Activated CD8-positive, alpha-beta memory T cell treated with anti-CD3 and anti-CD28 coated beads, Interleukin-2, amount 50 U/mL, for 48 hours (primary cell): Measurements from ENCODE around the gene RIF1.

Experiments used
- DNase-seq: peaks from one replicate; pipeline ENCODE4 v3.0.0-alpha.2; 2020

The RIF1 gene, protein sequence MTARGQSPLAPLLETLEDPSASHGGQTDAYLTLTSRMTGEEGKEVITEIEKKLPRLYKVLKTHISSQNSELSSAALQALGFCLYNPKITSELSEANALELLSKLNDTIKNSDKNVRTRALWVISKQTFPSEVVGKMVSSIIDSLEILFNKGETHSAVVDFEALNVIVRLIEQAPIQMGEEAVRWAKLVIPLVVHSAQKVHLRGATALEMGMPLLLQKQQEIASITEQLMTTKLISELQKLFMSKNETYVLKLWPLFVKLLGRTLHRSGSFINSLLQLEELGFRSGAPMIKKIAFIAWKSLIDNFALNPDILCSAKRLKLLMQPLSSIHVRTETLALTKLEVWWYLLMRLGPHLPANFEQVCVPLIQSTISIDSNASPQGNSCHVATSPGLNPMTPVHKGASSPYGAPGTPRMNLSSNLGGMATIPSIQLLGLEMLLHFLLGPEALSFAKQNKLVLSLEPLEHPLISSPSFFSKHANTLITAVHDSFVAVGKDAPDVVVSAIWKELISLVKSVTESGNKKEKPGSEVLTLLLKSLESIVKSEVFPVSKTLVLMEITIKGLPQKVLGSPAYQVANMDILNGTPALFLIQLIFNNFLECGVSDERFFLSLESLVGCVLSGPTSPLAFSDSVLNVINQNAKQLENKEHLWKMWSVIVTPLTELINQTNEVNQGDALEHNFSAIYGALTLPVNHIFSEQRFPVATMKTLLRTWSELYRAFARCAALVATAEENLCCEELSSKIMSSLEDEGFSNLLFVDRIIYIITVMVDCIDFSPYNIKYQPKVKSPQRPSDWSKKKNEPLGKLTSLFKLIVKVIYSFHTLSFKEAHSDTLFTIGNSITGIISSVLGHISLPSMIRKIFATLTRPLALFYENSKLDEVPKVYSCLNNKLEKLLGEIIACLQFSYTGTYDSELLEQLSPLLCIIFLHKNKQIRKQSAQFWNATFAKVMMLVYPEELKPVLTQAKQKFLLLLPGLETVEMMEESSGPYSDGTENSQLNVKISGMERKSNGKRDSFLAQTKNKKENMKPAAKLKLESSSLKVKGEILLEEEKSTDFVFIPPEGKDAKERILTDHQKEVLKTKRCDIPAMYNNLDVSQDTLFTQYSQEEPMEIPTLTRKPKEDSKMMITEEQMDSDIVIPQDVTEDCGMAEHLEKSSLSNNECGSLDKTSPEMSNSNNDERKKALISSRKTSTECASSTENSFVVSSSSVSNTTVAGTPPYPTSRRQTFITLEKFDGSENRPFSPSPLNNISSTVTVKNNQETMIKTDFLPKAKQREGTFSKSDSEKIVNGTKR (N-terminal part only)

GRCh38 chr2:151409601-151410484, at the start of gene RIF1:
Gene RIF1 (plus strand): TSS chr2:151409902. CDS start chr2:151410424, 522 bp downstream.
- peak; percentile 89 for DNase-seq

- DNase-seq: no peak
Measured at GRCh38 chr2:151361674-151362370, 47.9 kb upstream of the RIF1 start.

DNA sequence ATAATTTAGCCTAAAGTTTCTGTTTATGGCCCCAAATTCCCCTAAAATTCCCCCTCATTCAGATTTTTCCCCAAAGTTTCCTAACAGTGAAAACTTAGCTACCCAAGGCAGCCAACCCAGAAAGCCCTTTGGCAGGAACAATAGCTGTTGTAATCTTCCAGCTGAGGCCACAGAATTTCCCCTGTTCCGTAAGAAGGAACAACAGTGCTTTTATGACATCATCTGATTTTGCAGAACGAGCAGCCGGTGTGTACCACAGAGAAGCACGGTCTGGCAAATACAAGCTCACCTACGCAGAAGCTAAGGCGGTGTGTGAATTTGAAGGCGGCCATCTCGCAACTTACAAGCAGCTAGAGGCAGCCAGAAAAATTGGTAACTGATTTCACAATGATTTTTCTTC, 46.0 kb upstream of the RIF1 start:
- DNase-seq: no peak

GRCh38 chr2:151367571-151367970, 42.1 kb upstream of the RIF1 start:
- no peak for DNase-seq

GRCh38 chr2:151374436-151374835, 35.3 kb upstream of the RIF1 start:
- no peak for DNase-seq

DNA sequence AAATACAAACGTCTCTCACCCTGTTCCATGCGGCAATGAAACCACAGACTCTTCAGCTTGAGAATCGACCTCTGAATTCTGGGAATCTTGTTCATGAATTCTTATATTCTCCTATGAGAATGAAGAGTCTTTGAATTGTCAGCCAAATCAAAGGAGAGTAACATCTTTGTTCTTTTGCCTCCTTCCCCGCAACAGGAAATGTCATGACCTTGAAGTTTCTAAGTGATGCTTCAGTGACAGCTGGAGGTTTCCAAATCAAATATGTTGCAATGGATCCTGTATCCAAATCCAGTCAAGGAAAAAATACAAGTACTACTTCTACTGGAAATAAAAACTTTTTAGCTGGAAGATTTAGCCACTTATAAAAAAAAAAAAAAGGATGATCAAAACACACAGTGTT, 30.5 kb upstream of the RIF1 start:
- no peak for DNase-seq

DNA sequence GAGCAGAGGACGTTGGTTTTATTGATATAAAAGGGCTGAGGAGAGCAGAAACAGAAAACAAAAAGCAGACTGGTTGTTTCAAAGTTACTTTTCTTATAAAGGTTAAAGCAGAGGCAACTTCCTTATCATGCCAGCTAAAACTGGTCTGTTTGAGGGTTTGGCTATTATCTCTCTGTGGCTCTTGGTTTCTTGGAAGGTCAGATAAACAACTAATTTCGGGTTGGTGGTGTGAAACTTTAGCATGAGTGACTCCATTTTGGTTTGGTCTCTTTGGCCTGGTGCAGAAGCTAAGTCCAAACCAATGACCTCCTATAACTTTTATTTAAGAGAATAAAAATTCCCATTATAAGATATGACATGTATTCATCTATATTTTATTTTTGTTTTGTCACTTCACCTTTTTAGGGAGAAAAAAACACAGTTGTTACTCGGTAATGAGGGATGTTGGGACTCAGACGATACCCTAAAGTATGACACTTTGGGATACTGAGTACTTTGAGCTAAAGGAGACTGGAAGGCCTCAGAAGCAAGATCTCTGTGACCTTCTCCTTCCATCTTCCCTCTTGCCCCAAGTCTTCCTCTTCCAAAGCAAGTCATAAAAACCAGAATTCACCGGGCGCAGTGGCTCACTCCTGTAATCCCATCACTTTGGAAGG, 29.0 kb upstream of the RIF1 start:
- DNase-seq: no peak

DNA sequence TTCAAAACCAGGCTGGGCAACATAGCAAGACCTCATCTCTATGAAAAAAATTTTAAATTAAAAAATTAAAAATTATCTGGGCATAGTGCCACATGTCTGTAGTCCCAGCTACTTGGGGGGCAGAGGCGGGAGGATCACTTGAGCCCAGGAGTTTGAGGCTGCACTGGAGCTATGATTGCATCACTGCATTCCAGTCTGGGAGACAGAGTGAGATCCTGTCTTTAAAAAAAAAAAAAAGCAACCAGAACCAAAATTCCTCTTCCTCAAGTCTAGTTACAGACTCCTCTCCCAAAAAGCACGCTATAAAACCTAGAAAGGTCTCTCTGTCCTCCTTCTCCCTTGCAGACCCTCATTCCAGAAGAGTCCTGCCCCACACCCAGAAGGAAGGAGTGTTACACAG, 28.4 kb upstream of the RIF1 start:
- DNase-seq: no peak

GRCh38 chr2:151388011-151388410, 21.7 kb upstream of the RIF1 start:
- DNase-seq: no peak

DNA sequence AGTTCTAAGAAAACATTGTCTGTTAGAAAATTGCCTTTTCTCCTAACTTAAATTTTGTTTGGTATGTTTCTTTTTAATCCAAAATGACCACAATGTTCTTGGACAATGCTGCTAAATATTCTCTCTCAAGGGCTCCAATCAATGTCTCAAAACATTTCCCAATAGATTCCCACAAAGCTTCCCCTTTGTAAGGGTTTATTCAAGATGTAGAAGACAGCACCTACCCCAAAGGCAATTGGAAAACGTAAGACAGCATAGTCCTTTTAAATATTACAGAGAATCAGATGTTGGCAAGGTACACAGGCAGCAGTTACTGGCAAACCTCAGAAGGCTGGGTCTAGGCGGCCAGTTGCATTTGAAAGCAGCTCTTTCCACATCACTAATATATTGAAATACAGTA, 18.3 kb upstream of the RIF1 start:
- no peak for DNase-seq

GRCh38 chr2:151394509-151394908, 15.2 kb upstream of the RIF1 start:
- DNase-seq: no peak

DNA sequence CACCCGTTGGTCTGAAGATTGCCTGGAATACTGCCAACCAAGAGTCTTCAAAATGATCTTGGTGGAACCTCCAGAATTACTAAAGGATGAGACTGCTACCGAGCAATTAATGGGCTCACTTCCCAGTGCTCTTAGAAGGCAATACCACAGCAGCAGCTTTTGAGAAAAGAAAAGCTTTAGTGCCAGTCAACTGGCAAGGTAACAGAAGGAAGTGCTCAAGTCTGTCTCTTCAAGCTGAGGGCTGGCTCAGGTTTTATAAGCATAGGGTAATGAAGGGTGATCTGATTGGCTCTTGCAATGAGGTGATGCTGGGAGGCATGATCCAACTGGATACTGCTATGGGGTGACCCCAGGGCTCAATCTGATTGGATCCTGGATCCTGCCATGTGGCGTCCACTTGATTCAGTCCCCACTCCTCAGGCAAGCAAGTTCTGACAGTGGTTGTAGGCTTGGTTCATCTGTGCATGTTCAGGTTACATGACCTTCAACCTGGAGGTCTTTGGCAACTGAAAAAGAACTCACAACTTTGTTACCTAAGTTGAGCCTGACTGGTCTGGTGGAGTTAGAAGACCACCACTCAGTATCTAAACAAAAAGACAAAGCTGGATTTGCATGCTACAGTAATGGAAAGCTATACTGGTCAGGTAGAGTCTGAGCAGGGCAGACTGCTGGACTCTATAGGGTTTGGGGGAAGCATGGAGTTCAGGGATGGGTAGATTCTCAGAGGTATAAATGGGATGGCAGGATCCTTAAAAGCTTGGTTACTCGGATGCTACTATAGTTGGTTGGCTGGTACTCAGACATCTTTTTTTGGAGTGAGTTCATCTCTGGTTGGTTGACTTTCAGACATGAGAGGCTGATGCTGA, 14.0 kb upstream of the RIF1 start:
- DNase-seq: no peak

- no peak for DNase-seq
Measured at GRCh38 chr2:151399981-151400380, 9.7 kb upstream of the RIF1 start.

- no peak for DNase-seq
Measured at GRCh38 chr2:151401149-151401548, 8.6 kb upstream of the RIF1 start.

- no peak for DNase-seq
Measured at GRCh38 chr2:151403914-151404313, 5.8 kb upstream of the RIF1 start.

DNA sequence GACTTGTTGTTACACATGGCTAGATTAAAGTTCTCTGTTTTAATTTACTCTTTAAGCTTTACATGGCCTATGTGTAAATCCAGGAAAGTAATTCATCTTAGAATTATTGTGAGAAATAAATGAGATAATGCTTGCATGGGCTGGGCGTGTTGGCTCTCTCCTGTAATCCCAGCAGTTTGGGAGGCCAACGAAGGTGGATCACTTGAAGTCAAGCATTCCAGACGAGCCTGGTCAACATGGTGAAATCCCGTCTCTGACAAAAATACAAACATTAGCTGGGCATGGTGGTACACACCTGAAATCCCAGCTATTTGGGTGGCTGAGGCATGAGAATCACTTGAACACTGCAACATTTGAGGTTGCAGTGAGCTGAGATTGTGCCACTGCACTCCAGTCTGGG, 4.3 kb upstream of the RIF1 start:
- DNase-seq: no peak

- DNase-seq: no peak
Measured at GRCh38 chr2:151407281-151407680, 2.4 kb upstream of the RIF1 start.

- DNase-seq: no peak
Measured at GRCh38 chr2:151408788-151409600, 708 bp upstream of the RIF1 start.

DNA sequence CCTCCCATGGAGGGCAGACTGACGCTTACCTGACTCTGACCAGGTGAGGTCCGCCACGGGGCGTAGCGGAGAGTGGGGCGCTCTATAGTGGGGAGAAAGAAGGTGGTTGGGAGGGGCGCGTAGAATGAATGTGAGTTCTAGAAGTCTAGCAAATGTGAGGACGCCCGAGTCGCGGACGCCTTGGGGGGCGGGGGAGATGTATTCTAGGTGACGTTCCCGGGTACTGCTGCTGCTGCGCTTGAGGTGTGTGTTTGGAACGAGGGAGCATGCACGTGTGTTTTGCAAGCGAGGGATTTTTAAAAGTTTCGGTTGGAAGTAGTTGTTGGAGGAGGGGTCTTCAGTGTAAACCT, 758 bp downstream of the RIF1 start:
- DNase-seq: peak; percentile 76
